HFFc6 (cell line): ENCODE data around the gene MSANTD3. TPM values are rescaled to one million over a fixed set of nuclear protein-coding genes. Genes with fewer than 3 reads are reported as not detected.
A peak's percentile ranks its signal among the peaks of the same experiment; 100 is the strongest.
"Not testable (repeated sequence)": the region's sequence is repeated elsewhere in the genome, so short reads cannot be mapped to it uniquely, and the experiment has no call there.

Experiments
- DNase-seq: peaks from one replicate; pipeline ENCODE4 v3.0.0-alpha.2; 2018
- H3K27ac Mint-ChIP-seq: 2 replicates; pipeline ENCODE4 v1.8.0; 2020; ENCODE audit warnings: mild to moderate bottlenecking, mixed read lengths
- H3K27me3 Mint-ChIP-seq: 2 replicates; pipeline ENCODE4 v1.8.0; 2021; ENCODE audit warnings: mild to moderate bottlenecking, moderate library complexity, mixed read lengths; ENCODE audit not compliant: insufficient read depth
- H3K36me3 Mint-ChIP-seq: 2 replicates; pipeline ENCODE4 v1.8.0; 2021; ENCODE audit warnings: low read depth, mixed read lengths
- H3K4me1 Mint-ChIP-seq: 2 replicates; pipeline ENCODE4 v1.8.0; 2020; ENCODE audit warnings: low read depth, mixed read lengths
- H3K4me3 Mint-ChIP-seq: 2 replicates; pipeline ENCODE4 v1.8.0; 2020; ENCODE audit warnings: mild to moderate bottlenecking, moderate library complexity, mixed read lengths
- H3K9me3 Mint-ChIP-seq: 2 replicates; pipeline ENCODE4 v1.8.0; 2020; ENCODE audit warnings: mild to moderate bottlenecking, mixed read lengths
- total RNA-seq, 6 experiments: library from RNA; stranded (reverse); fragmentation: NEBNext Ultra II Directional; extraction: Animal tissue kit (Norgen Biotek cat#: 25700); gene quantifications; 2 replicates in 1 of 6; 3 replicates in 5 of 6; pipeline ENCODE4 v1.2.3, GENCODE V29; 2021
- TF ChIP-seq, protein P1 (sequence below): fragments of 200-600 bp; sonication (generic); IDR thresholded peaks from 2 replicates; pipeline ENCODE4 v1.5.0; 2021; ENCODE audit warnings: antibody characterized with exemption, mild to moderate bottlenecking

The MSANTD3 gene
- total RNA-seq, 6 experiments from 2014 or later, result 56.9 to 76.1 (median 71.2) TPM

DNA sequence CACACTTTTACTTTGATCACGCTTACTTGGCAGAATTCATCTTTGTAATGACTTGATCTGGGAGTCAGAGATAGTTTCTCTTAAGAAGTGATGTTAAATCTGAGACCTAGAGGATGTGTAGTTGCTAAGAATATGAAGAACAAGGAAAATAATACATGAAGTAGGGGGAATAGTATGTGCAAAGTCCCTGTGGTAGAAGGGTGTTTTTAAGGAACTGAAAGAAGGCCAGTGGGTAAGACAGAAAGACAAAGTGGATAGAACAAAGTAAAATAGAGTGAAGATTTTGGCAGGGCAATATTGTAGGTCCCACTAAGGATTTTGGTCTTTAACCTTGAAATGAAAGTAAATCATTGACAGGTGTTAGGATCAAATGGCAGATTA lies 17.8 kb upstream of the MSANTD3 start:
- Mint-ChIP-seq H3K27ac (no peak overlapping the region), H3K27me3 (peaks cover 3% of the 10 kb centered on the region), H3K4me1 (peaks cover 13% of the 10 kb centered on the region), H3K36me3 (peaks cover 9% of the 10 kb centered on the region; the same call in 1 of the 2 replicates), H3K4me3 (no peak overlapping the region), H3K9me3 (peaks cover 13% of the 10 kb centered on the region; the same call in 1 of the 2 replicates)
- TF ChIP-seq, protein P1, sequence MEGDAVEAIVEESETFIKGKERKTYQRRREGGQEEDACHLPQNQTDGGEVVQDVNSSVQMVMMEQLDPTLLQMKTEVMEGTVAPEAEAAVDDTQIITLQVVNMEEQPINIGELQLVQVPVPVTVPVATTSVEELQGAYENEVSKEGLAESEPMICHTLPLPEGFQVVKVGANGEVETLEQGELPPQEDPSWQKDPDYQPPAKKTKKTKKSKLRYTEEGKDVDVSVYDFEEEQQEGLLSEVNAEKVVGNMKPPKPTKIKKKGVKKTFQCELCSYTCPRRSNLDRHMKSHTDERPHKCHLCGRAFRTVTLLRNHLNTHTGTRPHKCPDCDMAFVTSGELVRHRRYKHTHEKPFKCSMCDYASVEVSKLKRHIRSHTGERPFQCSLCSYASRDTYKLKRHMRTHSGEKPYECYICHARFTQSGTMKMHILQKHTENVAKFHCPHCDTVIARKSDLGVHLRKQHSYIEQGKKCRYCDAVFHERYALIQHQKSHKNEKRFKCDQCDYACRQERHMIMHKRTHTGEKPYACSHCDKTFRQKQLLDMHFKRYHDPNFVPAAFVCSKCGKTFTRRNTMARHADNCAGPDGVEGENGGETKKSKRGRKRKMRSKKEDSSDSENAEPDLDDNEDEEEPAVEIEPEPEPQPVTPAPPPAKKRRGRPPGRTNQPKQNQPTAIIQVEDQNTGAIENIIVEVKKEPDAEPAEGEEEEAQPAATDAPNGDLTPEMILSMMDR, result no peak
- no peak for DNase-seq

DNA sequence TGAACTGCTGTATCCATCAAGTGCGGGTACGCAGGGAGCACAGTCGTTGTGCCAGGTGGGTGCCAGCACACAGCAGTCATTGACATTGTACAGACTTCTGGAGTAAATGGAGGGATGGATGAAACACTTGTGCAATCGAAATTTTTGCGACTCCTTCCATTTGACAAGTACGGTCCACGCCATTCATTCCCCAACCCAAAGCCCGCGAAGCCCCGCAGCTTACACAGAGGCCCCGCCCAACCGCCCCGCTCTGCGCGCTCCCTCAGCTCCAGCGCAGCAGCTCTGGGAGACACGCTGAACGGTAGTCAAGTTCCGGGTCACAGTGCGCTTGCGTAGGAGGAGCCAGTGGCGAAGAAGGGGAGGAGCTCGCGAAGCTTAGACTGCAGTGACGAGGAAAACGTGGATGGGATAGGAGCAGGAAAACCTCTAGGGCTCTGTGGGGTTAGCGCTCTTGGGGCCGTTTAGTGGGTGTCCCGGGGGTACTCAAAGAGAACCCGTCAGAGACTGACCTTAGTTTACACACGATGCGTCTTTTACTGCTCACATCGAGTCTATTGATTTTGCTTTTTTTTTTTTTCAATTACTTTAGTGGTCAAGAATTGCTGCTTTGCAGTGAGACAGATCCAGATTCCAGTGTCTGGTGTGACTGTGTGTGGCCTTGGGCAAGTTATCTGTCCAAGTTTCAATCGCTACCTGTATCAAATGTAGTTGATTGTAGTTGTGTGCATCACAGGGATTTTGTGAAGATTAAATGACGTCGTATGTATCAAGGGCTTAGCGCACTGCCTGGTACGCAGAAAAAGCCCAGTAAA lies 15.3 kb upstream of the MSANTD3 start:
- peaks cover 13% of the 10 kb centered on the region for H3K4me1 Mint-ChIP-seq
- H3K27ac Mint-ChIP-seq, result peak overlapping the region; percentile 83
- DNase-seq, result peak; percentile 69
- TF ChIP-seq, protein P1, result no peak
- peak overlapping the region; percentile 90 for H3K4me3 Mint-ChIP-seq
- H3K9me3 Mint-ChIP-seq, result peaks cover 13% of the 10 kb centered on the region; the same call in 1 of the 2 replicates
- peaks cover 9% of the 10 kb centered on the region; the same call in 1 of the 2 replicates for H3K36me3 Mint-ChIP-seq
- H3K27me3 Mint-ChIP-seq, result peaks cover 3% of the 10 kb centered on the region

DNA sequence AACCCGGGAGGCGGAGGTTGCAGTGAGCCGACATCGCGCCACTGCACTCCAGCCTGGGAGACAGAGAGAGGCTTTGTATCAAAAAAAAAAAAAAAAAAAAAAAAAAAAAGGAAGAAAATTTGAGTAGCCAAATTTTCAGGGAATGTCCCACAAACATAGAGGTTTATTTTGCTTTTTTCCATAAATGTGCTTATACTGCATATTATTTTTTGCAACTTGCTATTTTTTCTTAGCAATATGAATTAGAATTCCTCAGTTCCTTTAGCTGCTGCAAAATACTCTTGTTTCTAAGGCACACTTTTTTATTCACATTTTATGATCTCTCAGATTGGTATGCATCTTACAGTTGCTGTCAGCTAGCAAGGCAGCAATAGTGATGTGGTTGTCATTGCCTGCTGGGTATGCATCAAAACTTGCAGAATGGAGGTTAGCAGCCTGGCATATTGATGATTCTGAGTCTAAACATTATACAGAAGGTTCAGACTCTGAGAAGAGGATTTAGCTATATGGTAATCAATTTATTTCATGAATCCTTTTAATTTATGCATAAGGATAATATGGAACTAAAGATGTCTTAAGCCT lies 13.0 kb upstream of the MSANTD3 start:
- Mint-ChIP-seq H3K4me1 (peaks cover 13% of the 10 kb centered on the region), H3K36me3 (peaks cover 9% of the 10 kb centered on the region; the same call in 1 of the 2 replicates), H3K27ac (no peak overlapping the region), H3K9me3 (peaks cover 13% of the 10 kb centered on the region; the same call in 1 of the 2 replicates), H3K4me3 (no peak overlapping the region), H3K27me3 (no peaks in the 10 kb centered on the region)
- DNase-seq, result no peak
- TF ChIP-seq, protein P1, result no peak

DNA sequence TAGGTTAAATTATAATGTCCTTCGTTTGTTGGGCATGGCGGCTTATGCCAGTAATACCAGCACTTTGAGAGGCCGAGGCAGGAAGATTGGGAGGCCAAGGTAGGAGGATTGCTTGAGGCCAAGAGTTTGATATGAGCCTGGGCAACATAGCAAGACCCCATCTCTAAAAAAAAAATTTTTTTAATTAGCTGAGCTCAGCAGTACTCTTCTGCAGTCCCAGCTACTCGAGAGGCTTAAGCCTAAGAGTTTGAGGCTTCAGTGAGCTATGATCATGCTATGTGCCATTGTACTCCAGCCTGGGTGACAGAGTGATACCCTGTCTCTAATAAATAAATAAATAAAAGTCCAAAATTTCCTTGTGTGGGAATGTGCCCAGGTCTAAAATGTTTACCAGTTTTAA lies 9.1 kb upstream of the MSANTD3 start:
- no peaks in the 10 kb centered on the region for H3K9me3 Mint-ChIP-seq
- TF ChIP-seq, protein P1, result no peak
- DNase-seq, result no peak
- no peak overlapping the region for H3K27ac Mint-ChIP-seq
- H3K36me3 Mint-ChIP-seq, result no peaks in the 10 kb centered on the region
- H3K27me3 Mint-ChIP-seq, result no peaks in the 10 kb centered on the region
- H3K4me1 Mint-ChIP-seq, result peaks cover 10% of the 10 kb centered on the region
- no peak overlapping the region for H3K4me3 Mint-ChIP-seq

DNA sequence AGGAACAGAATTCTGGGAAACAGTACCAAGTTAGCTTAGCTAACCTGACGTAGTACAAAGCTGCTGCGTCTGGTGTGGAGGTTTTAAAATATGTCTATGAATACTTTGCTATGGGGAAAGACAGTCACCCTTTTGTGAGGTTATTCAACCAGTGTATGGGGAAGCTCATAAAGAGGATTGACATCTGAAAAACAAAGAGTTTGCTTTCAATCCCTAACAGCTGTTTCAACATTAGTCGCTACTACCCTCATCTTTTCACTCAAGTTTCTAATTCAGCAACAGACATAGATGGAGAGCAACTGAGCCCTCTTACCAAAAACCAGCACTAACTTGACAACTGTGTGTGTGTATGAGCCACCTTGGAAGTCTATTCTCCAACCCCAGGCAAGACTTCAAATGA lies 7.8 kb upstream of the MSANTD3 start:
- Mint-ChIP-seq H3K36me3 (no peaks in the 10 kb centered on the region), H3K27ac (no peak overlapping the region), H3K27me3 (no peaks in the 10 kb centered on the region), H3K4me3 (no peak overlapping the region), H3K4me1 (peaks cover 10% of the 10 kb centered on the region), H3K9me3 (no peaks in the 10 kb centered on the region)
- TF ChIP-seq, protein P1, result no peak
- no peak for DNase-seq

DNA sequence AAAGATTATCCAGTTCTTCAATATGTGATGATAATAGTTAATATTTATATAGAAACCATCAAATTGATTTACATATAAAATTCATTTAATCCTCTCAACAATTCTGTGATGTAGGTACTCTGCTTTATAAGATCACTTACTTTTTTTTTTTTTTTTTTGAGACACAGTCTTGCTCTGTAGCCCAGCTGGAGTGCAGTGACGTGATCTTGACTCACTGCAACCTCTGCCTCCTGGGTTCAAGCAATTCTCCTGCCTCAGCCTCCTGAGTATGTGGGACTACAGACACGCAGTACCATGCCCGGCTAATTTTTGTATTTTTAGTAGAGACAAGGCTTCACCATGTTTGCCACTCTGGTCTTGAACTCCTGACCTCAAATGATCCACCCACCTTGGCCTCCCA lies 5.8 kb upstream of the MSANTD3 start:
- H3K4me3 Mint-ChIP-seq, H3K36me3 Mint-ChIP-seq, H3K9me3 Mint-ChIP-seq, H3K27ac Mint-ChIP-seq, DNase-seq, H3K27me3 Mint-ChIP-seq: not testable (repeated sequence)
- H3K4me1 Mint-ChIP-seq, result peaks cover 18% of the 10 kb centered on the region
